Ectodermal cell (in vitro differentiated cells): ENCODE results near the gene ASPDH.

Source experiments
- H3K27ac ChIP-seq: 2 replicates; pipeline ENCODE4 v1.7.0; 2013; ENCODE audit warnings: mild to moderate bottlenecking, low read depth, low read length; ENCODE audit not compliant: insufficient read depth, poor library complexity, severe bottlenecking
- H3K27me3 ChIP-seq: 2 replicates; pipeline ENCODE4 v1.7.0; 2013; ENCODE audit warnings: mild to moderate bottlenecking, low read length; ENCODE audit not compliant: insufficient read depth, control insufficient read depth, poor library complexity, severe bottlenecking
- H3K36me3 ChIP-seq: one replicate; pipeline ENCODE4 v1.7.0; 2013; ENCODE audit warnings: low read length; ENCODE audit not compliant: control insufficient read depth, insufficient read depth
- H3K4me1 ChIP-seq: one replicate; pipeline ENCODE4 v1.7.0; 2013; ENCODE audit warnings: low read length; ENCODE audit not compliant: control insufficient read depth, insufficient read depth
- H3K4me3 ChIP-seq: 2 replicates; pipeline ENCODE4 v1.7.0; 2013; ENCODE audit warnings: low read depth, low read length, control low read depth; ENCODE audit not compliant: insufficient read depth
- H3K9me3 ChIP-seq: 2 replicates; pipeline ENCODE4 v1.7.0; 2013; ENCODE audit warnings: mild to moderate bottlenecking, low read length, moderate library complexity; ENCODE audit not compliant: control insufficient read depth
- WGBS, 2 experiments: methylation state at CpG; one replicate each; pipeline ENCODE4 v1.1.7; 2013; ENCODE audit warnings: missing lambda C conversion rate in 2 of 2; 5-methylcytosine and 5-hydroxymethylcytosine counted together

The ASPDH gene

DNA sequence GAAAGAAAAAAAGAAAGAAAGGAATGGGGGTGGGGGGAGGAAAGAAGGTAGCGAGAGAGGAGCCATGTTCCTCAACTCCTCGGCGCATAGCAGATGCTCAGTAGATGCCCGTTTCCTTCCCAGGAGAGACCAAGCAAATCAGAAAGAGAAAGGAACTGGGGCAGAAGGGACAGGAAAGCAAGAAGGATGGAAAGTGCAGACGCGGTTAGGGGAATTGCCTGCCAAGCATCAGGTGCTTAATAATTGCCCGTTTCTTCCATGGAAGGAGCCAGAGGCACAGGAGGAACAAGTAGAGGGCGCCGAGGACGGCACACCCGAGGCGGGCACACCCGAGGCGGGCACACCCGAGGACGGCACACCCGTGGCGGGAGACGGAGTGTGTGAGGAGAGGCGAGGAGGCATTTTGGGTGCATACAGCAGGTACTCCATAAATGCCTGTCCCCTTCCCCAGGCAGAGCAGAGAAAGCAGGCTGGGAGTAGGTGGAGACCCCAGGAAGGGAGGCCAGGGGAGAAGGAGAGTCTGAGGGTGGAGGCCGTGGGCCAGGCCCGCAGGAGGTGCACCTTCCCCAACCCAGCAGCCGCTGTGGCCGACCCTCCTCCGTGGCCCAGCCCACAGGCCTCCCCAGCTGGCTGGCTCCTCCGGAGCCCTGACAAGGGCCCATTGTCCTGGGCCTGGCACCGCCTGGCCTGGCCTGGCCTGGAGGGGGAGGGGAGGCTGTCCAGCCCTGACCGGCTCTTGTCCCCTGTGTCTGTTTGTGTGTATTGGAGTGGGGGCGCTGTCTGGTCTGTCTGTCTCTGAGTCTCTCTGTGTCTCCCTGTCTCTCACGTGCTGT lies 17.3 kb downstream of the ASPDH start:
- Histone ChIP-seq H3K9me3 (no peaks in the 10 kb centered on the region), H3K27ac (no peak overlapping the region), H3K27me3 (peaks cover 52% of the 10 kb centered on the region), H3K4me3 (no peak overlapping the region), H3K4me1 (peaks cover 6% of the 10 kb centered on the region), H3K36me3 (no peaks in the 10 kb centered on the region)
- 69 to 74% methylated on average over 30 of the region's 30 CpGs for WGBS, 2 experiments

DNA sequence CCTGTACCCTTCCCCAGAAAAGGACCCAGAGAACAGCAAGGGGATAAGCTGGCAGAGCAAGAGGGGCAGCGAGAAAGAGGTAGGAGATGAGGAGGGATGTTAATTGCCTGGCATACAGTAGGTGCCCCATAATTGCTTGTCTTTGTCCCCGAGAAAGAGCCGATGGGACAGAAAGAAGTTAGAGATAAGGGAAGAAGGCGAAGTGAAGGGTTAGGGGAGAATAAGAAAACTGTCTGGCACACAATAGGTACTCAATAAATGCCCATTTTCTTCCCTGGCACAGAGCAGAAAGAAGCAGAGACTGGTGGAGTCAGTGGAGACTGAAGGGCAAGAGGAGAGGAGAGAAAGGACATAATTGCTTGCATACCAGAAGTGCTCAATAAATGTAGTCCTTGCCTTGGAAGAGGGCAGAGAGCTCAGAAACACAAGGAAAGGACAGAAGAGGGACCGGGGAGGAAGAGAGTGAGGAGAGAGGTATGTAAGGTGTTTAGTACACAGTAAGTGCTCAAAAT lies 18.6 kb downstream of the ASPDH start:
- Histone ChIP-seq H3K36me3 (no peaks in the 10 kb centered on the region), H3K9me3 (no peaks in the 10 kb centered on the region), H3K4me3 (no peak overlapping the region), H3K4me1 (peaks cover 5% of the 10 kb centered on the region), H3K27ac (no peak overlapping the region), H3K27me3 (peaks cover 53% of the 10 kb centered on the region)
- WGBS, 2 experiments, result 85 to 90% methylated on average over 5 of the region's 5 CpGs

DNA sequence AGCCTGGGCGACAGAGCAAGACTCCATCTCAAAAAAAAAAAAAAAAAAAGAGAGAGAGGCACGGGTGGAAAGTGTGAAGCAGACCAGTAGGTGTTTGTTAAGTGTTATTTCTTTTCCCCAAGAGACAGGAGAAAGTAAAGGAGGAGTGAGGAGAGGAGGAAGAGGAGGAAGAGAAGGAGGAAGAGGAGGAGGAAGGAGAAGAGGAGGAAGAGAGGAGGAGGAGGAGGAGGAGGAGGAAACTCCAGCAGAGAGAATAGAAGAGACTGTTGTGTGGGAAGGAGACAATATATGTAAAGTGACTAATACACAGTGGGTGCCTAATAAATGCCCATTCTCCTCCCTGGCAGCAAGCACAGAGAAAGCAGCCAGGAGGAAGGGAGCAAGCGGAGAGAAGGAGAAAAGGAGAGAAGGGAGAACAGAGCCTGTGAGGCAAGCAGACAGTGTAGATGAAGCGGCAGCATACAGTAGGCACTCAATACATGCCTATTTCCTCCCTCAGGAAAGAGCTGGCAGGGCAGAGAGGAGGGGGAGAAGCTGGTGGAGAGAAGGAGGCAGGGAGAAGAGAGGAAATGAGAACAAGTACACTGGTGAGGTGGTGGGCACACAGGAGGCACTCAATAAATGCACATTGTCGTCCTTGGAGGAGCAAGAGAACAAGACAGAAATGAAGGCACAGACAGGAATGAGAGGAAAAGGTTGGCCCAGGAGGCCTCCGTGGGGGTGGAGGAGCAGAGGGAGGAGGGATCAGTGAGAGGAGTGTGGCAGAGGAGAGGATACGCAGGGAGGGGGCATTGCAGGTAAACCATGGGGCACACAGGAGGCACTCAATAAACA lies 19.3 kb downstream of the ASPDH start:
- Histone ChIP-seq H3K27ac (no peak overlapping the region), H3K36me3 (no peaks in the 10 kb centered on the region), H3K4me1 (no peaks in the 10 kb centered on the region), H3K4me3 (no peak overlapping the region), H3K9me3 (no peaks in the 10 kb centered on the region), H3K27me3 (peaks cover 47% of the 10 kb centered on the region)
- 62 to 71% methylated on average over 6 to 7 of the region's 7 CpGs for WGBS, 2 experiments

DNA sequence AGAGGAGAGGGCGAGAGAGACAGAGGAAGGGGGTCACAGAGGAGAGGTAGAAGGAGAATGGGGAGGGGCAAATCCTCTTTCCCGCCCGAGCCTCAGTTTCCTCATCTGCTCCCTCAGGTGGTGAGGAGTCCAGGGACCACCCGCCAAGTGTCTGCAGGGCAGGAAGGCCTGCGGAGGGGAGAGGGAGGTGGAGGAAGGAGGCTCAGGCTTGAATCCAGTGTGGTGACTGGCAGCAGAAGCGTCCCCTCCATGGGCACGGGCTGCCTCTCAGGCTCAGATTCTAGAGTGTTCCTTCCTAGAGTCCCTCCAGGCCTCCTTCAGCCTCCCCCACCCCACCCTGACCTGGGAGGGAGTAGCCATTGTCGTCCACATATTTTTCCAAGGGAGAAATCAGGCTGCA lies 20.5 kb downstream of the ASPDH start:
- no peaks in the 10 kb centered on the region for H3K4me1 ChIP-seq
- no peak overlapping the region for H3K4me3 ChIP-seq
- 65% methylated on average over 8 of the region's 8 CpGs for WGBS, 2 experiments
- H3K27ac ChIP-seq, result no peak overlapping the region
- no peaks in the 10 kb centered on the region for H3K9me3 ChIP-seq
- peaks cover 47% of the 10 kb centered on the region for H3K27me3 ChIP-seq
- no peaks in the 10 kb centered on the region for H3K36me3 ChIP-seq

DNA sequence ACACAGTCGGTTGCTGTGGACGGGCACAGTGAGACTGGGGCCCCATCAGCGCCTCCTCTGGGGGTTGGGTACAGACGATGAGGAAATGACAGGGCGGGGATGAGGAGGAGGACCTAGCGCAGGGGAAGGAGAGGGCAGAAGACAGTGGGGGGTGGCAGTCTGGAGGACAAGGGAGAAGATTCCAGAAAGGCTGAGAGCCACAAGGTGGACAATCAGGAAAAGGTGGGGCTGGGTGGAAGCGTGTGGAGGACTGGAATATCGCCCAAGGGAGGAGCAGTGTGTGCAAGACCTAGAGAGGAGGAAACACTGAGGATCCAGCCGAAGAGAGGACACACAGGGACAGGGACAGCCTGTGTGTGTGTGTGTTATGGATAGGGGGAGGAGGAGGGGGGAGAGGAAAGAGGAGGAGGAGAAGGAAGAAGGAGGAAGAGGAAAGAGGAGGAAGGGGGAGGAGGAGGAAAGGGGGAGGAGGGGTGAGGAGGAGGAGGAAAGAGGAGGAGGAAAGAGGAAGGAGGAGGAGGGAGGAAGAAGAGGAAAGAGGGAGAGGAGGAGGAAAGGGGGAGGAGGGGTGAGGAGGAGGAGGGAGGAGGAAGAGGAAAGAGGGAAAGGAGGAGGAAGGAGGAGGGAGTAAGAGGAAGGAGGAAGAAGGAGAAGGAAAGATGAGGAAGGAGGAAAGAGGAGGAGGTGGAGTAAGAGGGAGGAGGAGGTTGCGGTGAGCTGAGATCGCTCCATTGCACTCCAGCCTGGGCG lies 21.2 kb downstream of the ASPDH start:
- Histone ChIP-seq H3K27ac (no peak overlapping the region), H3K4me1 (no peaks in the 10 kb centered on the region), H3K4me3 (no peak overlapping the region), H3K27me3 (peaks cover 43% of the 10 kb centered on the region), H3K36me3 (no peaks in the 10 kb centered on the region), H3K9me3 (no peaks in the 10 kb centered on the region)
- WGBS, 2 experiments, result 29 to 45% methylated on average over 9 to 12 of the region's 12 CpGs

DNA sequence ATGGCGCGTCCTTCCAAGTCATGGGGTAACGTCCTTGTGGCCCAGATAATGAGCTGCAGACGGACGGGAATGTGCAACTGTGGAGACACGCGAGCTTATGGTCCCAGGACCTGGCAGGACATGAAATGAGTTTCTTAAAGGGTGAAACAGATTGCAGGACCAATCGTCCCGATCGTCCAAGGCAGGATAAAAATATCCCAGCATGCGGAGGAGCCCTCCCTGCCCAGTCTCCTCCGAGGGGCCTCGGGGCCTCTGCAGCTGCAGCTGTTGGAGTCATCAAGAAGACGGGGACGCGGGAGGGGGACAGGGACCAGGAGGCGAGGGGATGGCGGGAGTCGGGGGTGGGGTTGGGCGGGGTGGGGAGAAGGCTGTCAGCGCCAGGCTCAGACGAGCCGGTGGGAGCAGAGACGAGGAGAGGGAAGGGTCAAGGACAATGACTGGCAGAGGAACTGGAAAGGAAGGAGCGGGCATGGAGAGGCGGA lies 22.7 kb downstream of the ASPDH start:
- peaks cover 3% of the 10 kb centered on the region for H3K9me3 ChIP-seq
- no peaks in the 10 kb centered on the region for H3K4me1 ChIP-seq
- no peak overlapping the region for H3K4me3 ChIP-seq
- no peak overlapping the region for H3K27ac ChIP-seq
- peaks cover 44% of the 10 kb centered on the region for H3K27me3 ChIP-seq
- no peaks in the 10 kb centered on the region for H3K36me3 ChIP-seq
- WGBS, 2 experiments, result 85 to 86% methylated on average over 26 of the region's 26 CpGs

DNA sequence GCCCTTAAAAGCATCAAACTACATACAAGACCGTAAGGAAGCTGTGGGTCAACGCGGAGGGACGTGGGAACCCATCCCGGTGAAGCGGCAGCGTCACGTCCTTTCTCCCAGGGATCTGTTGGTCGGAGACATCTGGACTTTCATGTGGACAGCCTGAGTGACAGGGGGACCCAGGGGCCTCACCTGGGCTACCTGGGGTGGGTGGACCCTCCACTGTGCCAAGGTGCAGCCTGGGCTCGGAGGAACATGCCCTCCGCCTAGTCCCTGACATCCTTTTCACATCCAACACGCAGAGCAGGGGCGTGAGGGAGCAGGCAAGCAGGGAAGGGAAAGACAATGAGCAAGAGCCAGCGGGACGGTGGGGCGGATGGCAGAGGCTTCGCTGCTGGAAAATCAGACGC lies 23.3 kb downstream of the ASPDH start:
- Histone ChIP-seq H3K36me3 (no peaks in the 10 kb centered on the region), H3K27me3 (peaks cover 44% of the 10 kb centered on the region), H3K9me3 (peaks cover 3% of the 10 kb centered on the region), H3K4me3 (no peak overlapping the region), H3K4me1 (no peaks in the 10 kb centered on the region), H3K27ac (no peak overlapping the region)
- WGBS, 2 experiments, result 93 to 95% methylated on average over 18 of the region's 18 CpGs

DNA sequence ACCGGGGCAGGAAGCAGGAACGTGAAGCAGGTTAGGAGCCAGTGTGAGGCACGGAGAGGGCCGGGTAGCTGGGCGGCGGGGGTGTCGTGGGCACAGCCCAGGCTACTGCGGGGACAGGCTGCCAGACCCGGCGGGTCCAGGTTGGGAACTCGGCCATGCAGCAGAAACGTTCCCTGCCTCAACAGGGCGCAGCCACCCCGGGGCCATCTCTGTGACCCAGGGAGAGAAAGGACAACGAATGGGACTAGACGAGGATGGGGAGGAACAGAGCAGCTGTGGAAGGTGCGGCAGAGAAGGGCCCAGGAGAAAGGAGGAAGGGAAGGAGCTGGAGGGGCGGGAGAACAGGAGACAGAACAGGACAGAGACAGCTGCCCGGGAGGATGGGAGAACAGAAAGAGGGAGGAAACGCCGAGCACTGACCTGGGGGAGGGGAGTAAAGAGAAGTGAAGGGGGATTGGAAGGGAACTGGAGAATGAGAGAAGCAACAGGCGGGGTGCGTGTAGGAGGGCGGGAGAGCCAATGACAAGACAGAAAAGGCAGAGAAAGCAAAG lies 24.2 kb downstream of the ASPDH start:
- WGBS, 2 experiments, result 52 to 53% methylated on average over 24 of the region's 24 CpGs
- Histone ChIP-seq H3K27ac (no peak overlapping the region), H3K4me3 (no peak overlapping the region), H3K4me1 (no peaks in the 10 kb centered on the region), H3K27me3 (peaks cover 44% of the 10 kb centered on the region), H3K36me3 (no peaks in the 10 kb centered on the region), H3K9me3 (peaks cover 3% of the 10 kb centered on the region)

DNA sequence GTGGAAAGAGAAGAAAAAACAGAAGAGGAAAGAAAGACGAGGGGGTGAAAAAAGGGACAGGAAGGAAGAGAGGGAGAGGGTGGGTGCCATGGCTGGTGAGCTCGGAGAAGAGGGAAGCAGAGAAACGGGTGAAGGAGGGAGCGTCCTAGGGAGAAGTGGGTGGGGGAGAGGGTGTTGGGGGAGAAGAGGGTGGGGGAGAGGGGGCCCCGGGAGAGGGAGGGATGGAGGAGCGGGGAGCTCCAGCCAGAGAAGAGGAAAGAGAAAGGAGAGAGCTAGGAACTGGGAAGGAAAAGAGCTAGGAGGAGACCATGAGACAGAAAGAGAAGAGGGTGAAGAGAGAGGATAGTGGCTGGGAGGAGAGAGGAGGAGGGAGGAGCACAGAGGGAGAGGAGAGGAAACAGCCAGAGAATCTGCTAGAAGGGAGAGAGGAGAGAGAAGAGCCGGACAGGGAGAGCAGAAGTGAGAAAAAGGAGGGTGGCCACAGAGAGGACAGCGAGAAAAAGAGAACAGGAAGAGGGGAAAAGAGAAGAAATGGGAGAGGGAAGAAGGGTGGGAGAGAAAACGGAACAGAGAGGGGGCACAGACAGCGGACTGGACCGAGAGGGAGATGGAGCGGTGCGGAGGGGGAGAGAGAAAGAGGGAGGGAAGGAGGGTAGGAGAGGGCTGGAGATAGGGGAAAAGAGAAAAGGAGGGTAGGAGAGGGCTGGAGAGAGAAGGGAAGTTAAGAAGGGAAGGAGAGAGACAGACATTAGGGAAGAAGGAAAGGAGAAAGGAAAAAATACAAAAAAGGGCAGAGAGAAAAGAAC lies 25.1 kb downstream of the ASPDH start:
- H3K36me3 ChIP-seq, result no peaks in the 10 kb centered on the region
- no peak overlapping the region for H3K4me3 ChIP-seq
- peaks cover 3% of the 10 kb centered on the region for H3K9me3 ChIP-seq
- H3K4me1 ChIP-seq, result no peaks in the 10 kb centered on the region
- H3K27me3 ChIP-seq, result peaks cover 44% of the 10 kb centered on the region
- 54 to 55% methylated on average over 13 of the region's 13 CpGs for WGBS, 2 experiments
- no peak overlapping the region for H3K27ac ChIP-seq
